SK-N-DZ (cell line): ENCODE measurements around the gene SSBP3.
A peak's percentile ranks its signal among the peaks of the same experiment; 100 is the strongest.

Experiments used
- DNase-seq: peaks from one replicate; pipeline ENCODE4 v3.0.0-alpha.2; 2015; ENCODE audit warnings: low spot score

The SSBP3 gene

GRCh38 chr1:54410359-54410758, 4.2 kb upstream of the SSBP3 start:
- DNase-seq = no peak

- DNase-seq = peak; percentile 57
Observed at GRCh38 chr1:54409156-54410142, 3.3 kb upstream of the SSBP3 start.

- DNase-seq = peak; percentile 37
Observed at GRCh38 chr1:54408147-54409066, 2.2 kb upstream of the SSBP3 start.

- peak; percentile 93 for DNase-seq
Observed at GRCh38 chr1:54407404-54408146, 1.4 kb upstream of the SSBP3 start.

- DNase-seq = no peak
Observed at GRCh38 chr1:54407154-54407403, 885 bp upstream of the SSBP3 start.

- no peak for DNase-seq
Observed at GRCh38 chr1:54405898-54406293, 298 bp downstream of the SSBP3 start.

GRCh38 chr1:54404939-54405897, 976 bp downstream of the SSBP3 start:
- no peak for DNase-seq

GRCh38 chr1:54404263-54404662, 1.9 kb downstream of the SSBP3 start:
- no peak for DNase-seq

GRCh38 chr1:54403808-54404261, 2.4 kb downstream of the SSBP3 start:
- no peak for DNase-seq

- DNase-seq = no peak
Observed at GRCh38 chr1:54403405-54403804, 2.8 kb downstream of the SSBP3 start.

GRCh38 chr1:54402896-54403295, 3.3 kb downstream of the SSBP3 start:
- DNase-seq = no peak

- DNase-seq = no peak
Observed at GRCh38 chr1:54401799-54402198, 4.4 kb downstream of the SSBP3 start.

GRCh38 chr1:54400329-54400728, 5.9 kb downstream of the SSBP3 start:
- no peak for DNase-seq

GRCh38 chr1:54399765-54400164, 6.4 kb downstream of the SSBP3 start:
- no peak for DNase-seq

GRCh38 chr1:54398963-54399528, 7.1 kb downstream of the SSBP3 start:
- no peak for DNase-seq

- DNase-seq = no peak
Observed at GRCh38 chr1:54397980-54398379, 8.2 kb downstream of the SSBP3 start.

- DNase-seq = no peak
Observed at GRCh38 chr1:54397090-54397591, 9.1 kb downstream of the SSBP3 start.

GRCh38 chr1:54396261-54396933, 9.8 kb downstream of the SSBP3 start:
- no peak for DNase-seq

GRCh38 chr1:54395281-54395934, 10.8 kb downstream of the SSBP3 start:
- DNase-seq = no peak
